ENCODE data around the gene PLK5.

DNA sequence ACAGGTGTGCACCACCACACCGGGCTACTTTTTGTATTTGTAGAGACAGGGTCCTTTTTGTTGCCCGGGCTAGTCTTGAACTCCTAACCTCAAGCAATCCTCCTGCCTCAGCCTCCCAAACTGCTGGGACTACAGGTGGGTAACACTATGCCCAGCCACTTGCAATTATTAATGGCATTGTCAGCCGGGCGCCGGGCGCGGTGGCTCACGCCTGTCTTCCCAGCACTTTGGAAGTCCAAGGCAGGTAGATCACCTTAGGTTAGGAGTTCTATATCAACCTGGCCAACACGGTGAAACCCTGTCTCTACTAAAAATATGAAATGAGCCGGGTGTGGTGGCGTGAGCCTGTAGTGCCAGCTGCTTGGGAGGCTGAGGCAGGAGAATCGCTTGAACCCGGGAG, 47.0 kb downstream of the PLK5 start:
- TF ChIP-seq TCF12 (IDR thresholded peaks at IDR 0.05), result no peak
- TF ChIP-seq GABPA (IDR thresholded peaks at IDR 0.05; ENCODE audit: low read depth), result no peak
- no peak for TF ChIP-seq YY1 (IDR thresholded peaks at IDR 0.05; ENCODE audit: low read depth)
- TF ChIP-seq, protein P1, sequence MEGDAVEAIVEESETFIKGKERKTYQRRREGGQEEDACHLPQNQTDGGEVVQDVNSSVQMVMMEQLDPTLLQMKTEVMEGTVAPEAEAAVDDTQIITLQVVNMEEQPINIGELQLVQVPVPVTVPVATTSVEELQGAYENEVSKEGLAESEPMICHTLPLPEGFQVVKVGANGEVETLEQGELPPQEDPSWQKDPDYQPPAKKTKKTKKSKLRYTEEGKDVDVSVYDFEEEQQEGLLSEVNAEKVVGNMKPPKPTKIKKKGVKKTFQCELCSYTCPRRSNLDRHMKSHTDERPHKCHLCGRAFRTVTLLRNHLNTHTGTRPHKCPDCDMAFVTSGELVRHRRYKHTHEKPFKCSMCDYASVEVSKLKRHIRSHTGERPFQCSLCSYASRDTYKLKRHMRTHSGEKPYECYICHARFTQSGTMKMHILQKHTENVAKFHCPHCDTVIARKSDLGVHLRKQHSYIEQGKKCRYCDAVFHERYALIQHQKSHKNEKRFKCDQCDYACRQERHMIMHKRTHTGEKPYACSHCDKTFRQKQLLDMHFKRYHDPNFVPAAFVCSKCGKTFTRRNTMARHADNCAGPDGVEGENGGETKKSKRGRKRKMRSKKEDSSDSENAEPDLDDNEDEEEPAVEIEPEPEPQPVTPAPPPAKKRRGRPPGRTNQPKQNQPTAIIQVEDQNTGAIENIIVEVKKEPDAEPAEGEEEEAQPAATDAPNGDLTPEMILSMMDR (IDR thresholded peaks at IDR 0.05), result no peak
- no peak for TF ChIP-seq POLR2AphosphoS5 (IDR thresholded peaks at IDR 0.05; ENCODE audit: low read depth, low read length)
- TF ChIP-seq CHD2 (IDR thresholded peaks at IDR 0.05; ENCODE audit: low read length, partially characterized antibody), result no peak
- TF ChIP-seq FOXJ3 (CRISPR knock-in tag; IDR thresholded peaks at IDR 0.05), result no peak
- TF ChIP-seq, protein P2, sequence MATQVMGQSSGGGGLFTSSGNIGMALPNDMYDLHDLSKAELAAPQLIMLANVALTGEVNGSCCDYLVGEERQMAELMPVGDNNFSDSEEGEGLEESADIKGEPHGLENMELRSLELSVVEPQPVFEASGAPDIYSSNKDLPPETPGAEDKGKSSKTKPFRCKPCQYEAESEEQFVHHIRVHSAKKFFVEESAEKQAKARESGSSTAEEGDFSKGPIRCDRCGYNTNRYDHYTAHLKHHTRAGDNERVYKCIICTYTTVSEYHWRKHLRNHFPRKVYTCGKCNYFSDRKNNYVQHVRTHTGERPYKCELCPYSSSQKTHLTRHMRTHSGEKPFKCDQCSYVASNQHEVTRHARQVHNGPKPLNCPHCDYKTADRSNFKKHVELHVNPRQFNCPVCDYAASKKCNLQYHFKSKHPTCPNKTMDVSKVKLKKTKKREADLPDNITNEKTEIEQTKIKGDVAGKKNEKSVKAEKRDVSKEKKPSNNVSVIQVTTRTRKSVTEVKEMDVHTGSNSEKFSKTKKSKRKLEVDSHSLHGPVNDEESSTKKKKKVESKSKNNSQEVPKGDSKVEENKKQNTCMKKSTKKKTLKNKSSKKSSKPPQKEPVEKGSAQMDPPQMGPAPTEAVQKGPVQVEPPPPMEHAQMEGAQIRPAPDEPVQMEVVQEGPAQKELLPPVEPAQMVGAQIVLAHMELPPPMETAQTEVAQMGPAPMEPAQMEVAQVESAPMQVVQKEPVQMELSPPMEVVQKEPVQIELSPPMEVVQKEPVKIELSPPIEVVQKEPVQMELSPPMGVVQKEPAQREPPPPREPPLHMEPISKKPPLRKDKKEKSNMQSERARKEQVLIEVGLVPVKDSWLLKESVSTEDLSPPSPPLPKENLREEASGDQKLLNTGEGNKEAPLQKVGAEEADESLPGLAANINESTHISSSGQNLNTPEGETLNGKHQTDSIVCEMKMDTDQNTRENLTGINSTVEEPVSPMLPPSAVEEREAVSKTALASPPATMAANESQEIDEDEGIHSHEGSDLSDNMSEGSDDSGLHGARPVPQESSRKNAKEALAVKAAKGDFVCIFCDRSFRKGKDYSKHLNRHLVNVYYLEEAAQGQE (IDR thresholded peaks at IDR 0.05; ENCODE audit: low read depth, low read length), result no peak

All from SK-N-SH (cell line).